ENCODE data around the gene DIPK1B. TPM values are rescaled to one million over a fixed set of nuclear protein-coding genes. Genes with fewer than 3 reads are reported as not detected.

The DIPK1B gene
- total RNA-seq, 6 donors from 2014 or later = 9.7 to 24.1 (median 17.0) TPM

- H3K4me1 ChIP-seq = peaks cover 36 to 63% (median 53%) of the 10 kb centered on the region in 4 donors
- 86 to 89% methylated on average over 6 to 19 of the region's 20 CpGs for WGBS, 2 donors
- ATAC-seq (ENCODE audit: low FRiP score in 2 of 2) (no peak), DNase-seq (peak in 1 of 2 donors; percentile 67)
- H3K9me3 ChIP-seq = no peaks in the 10 kb centered on the region
- peaks cover 0 to 10% (median 5%) of the 10 kb centered on the region in 4 donors for H3K36me3 ChIP-seq
- peak overlapping the region in 1 of 4 donors; percentile 2 for H3K27ac ChIP-seq
- TF ChIP-seq POLR2AphosphoS5 (IDR thresholded peaks at IDR 0.05) = no peak
- TF ChIP-seq POLR2A (IDR thresholded peaks at IDR 0.05) = peak in 1 of 4 donors; percentile 26
- no peaks in the 10 kb centered on the region for H3K27me3 ChIP-seq
- H3K4me3 ChIP-seq = no peak overlapping the region
Observed at GRCh38 chr9:136681945-136682699, 30.2 kb upstream of the DIPK1B start.

- peak in 1 of 2 donors; percentile 37 for DNase-seq
- Histone ChIP-seq H3K27ac (peak overlapping the region in 1 of 4 donors; percentile 2), H3K9me3 (no peaks in the 10 kb centered on the region), H3K4me3 (no peak overlapping the region), H3K36me3 (peaks cover 0 to 5% (median 3%) of the 10 kb centered on the region in 4 donors), H3K4me1 (peaks cover 38 to 68% (median 54%) of the 10 kb centered on the region in 4 donors), H3K27me3 (no peaks in the 10 kb centered on the region)
- 80 to 85% methylated on average over 1 to 7 of the region's 10 CpGs for WGBS, 2 donors
- ATAC-seq (ENCODE audit: low FRiP score in 2 of 2) = no peak
- TF ChIP-seq CTCF (IDR thresholded peaks at IDR 0.05) (no peak), EP300 (IDR thresholded peaks at IDR 0.05) (no peak), POLR2A (IDR thresholded peaks at IDR 0.05) (no peak), POLR2AphosphoS5 (IDR thresholded peaks at IDR 0.05) (no peak)
Observed at GRCh38 chr9:136682710-136683109, 29.7 kb upstream of the DIPK1B start.

- Histone ChIP-seq H3K4me3 (no peak overlapping the region), H3K27me3 (no peaks in the 10 kb centered on the region), H3K36me3 (peaks cover 0 to 5% (median 2%) of the 10 kb centered on the region in 4 donors), H3K9me3 (no peaks in the 10 kb centered on the region), H3K4me1 (peaks cover 43 to 68% (median 55%) of the 10 kb centered on the region in 4 donors), H3K27ac (no peak overlapping the region)
- TF ChIP-seq EP300 (IDR thresholded peaks at IDR 0.05) (no peak), POLR2A (IDR thresholded peaks at IDR 0.05) (peak in 1 of 4 donors; percentile 35)
- DNase-seq (peak in 1 of 2 donors; percentile 60), ATAC-seq (ENCODE audit: low FRiP score in 2 of 2) (no peak)
- WGBS, 2 donors = 94 to 95% methylated on average over 7 to 16 of the region's 16 CpGs
Observed at GRCh38 chr9:136683173-136683745, 29.1 kb upstream of the DIPK1B start.

- Histone ChIP-seq H3K27ac (no peak overlapping the region), H3K9me3 (no peaks in the 10 kb centered on the region), H3K4me3 (no peak overlapping the region), H3K36me3 (peaks cover 0 to 5% (median 2%) of the 10 kb centered on the region in 4 donors), H3K4me1 (peaks cover 43 to 68% (median 50%) of the 10 kb centered on the region in 4 donors), H3K27me3 (no peaks in the 10 kb centered on the region)
- 89 to 95% methylated on average over 4 to 14 of the region's 14 CpGs for WGBS, 2 donors
- no peak for TF ChIP-seq POLR2AphosphoS5 (IDR thresholded peaks at IDR 0.05)
- TF ChIP-seq CTCF (IDR thresholded peaks at IDR 0.05) = no peak
- no peak for TF ChIP-seq POLR2A (IDR thresholded peaks at IDR 0.05)
- ATAC-seq (ENCODE audit: low FRiP score in 2 of 2) = no peak
- peak in 1 of 2 donors; percentile 45 for DNase-seq
Observed at GRCh38 chr9:136683755-136684154, 28.6 kb upstream of the DIPK1B start.

- TF ChIP-seq POLR2AphosphoS5 (IDR thresholded peaks at IDR 0.05) = no peak
- no peak for TF ChIP-seq CTCF (IDR thresholded peaks at IDR 0.05)
- no peak for TF ChIP-seq EP300 (IDR thresholded peaks at IDR 0.05)
- TF ChIP-seq POLR2A (IDR thresholded peaks at IDR 0.05) = no peak
- H3K27me3 ChIP-seq = no peaks in the 10 kb centered on the region
- H3K4me1 ChIP-seq = peaks cover 41 to 67% (median 47%) of the 10 kb centered on the region in 4 donors
- 85 to 88% methylated on average over 14 to 15 of the region's 15 CpGs for WGBS, 2 donors
- H3K27ac ChIP-seq = peak overlapping the region in 1 of 4 donors; percentile 97
- ATAC-seq (ENCODE audit: low FRiP score in 2 of 2) = no peak
- H3K9me3 ChIP-seq = no peaks in the 10 kb centered on the region
- peak in 1 of 2 donors; percentile 70 for DNase-seq
- H3K4me3 ChIP-seq = peak overlapping the region in 1 of 4 donors; percentile 66
- H3K36me3 ChIP-seq = peaks cover 0 to 5% (median 2%) of the 10 kb centered on the region in 4 donors
Observed at GRCh38 chr9:136684339-136684738, 28.0 kb upstream of the DIPK1B start.
